SK-N-SH (cell line): ENCODE data around the gene CDC42EP3. TPM values are rescaled to one million over a fixed set of nuclear protein-coding genes. Genes with fewer than 3 reads are reported as not detected.

Experiments
- CTCF ChIA-PET: fragments of 300-600, 350-600 bp; formaldehyde crosslinking; extraction: SDS; loops from one replicate; lab custom pipeline; 2021; lab: Yijun Ruan, JAX
- POLR2A ChIA-PET: fragments of 350-600 bp; sonication (Branson Sonifier 250); formaldehyde crosslinking; extraction: SDS; loops from one replicate; lab custom pipeline; 2020; ENCODE audit warnings: antibody characterized with exemption, inconsistent platforms; lab: Yijun Ruan, JAX
- DNase-seq: peaks from one replicate; pipeline ENCODE4 v3.0.0; 2012
- H2AFZ ChIP-seq: fragments of 200-600 bp; sonication (generic); 2 replicates; pipeline ENCODE4 v1.8.1; 2016; ENCODE audit warnings: antibody characterized with exemption, mild to moderate bottlenecking, low read depth
- H3F3A ChIP-seq: fragments of 200-600 bp; sonication (generic); replicated peaks from 2 replicates; pipeline ENCODE3; 2016; ENCODE audit warnings: antibody characterized with exemption, mild to moderate bottlenecking; ENCODE audit not compliant: insufficient read depth
- H3K27ac ChIP-seq, 2 experiments: fragments of 200-500 bp in 1 of 2; fragments of 200-600 bp in 1 of 2; sonication (Bioruptor generic) in 1 of 2; sonication (generic), shearing (Covaris generic) in 1 of 2; 2 replicates each; pipeline versions ENCODE4 v1.5.1 to v1.6.1; 2014 to 2016; ENCODE audit warnings: low read depth in 2 of 2, inconsistent platforms in 1 of 2, low read length in 1 of 2, mild to moderate bottlenecking in 1 of 2, mixed read lengths in 1 of 2
- H3K27me3 ChIP-seq: fragments of 200-600 bp; sonication (generic), shearing (Covaris generic); 2 replicates; pipeline ENCODE4 v1.6.1; 2016; ENCODE audit warnings: mixed run types; ENCODE audit not compliant: insufficient read depth
- H3K36me3 ChIP-seq, 2 experiments: fragments of 200-500 bp in 1 of 2; fragments of 200-600 bp in 1 of 2; sonication (Bioruptor generic) in 1 of 2; sonication (generic) in 1 of 2; replicated peaks in 1 of 2; 2 replicates each; pipeline versions ENCODE3 to v1.5.1; 2014 to 2016; ENCODE audit warnings: low read length in 1 of 2, mild to moderate bottlenecking in 1 of 2; ENCODE audit not compliant: insufficient read depth in 2 of 2, control insufficient read depth in 1 of 2
- H3K4me1 ChIP-seq, 2 experiments: fragments of 200-500 bp in 1 of 2; fragments of 200-600 bp in 1 of 2; sonication (Bioruptor generic) in 1 of 2; sonication (generic), shearing (Covaris generic) in 1 of 2; 2 replicates each; pipeline versions ENCODE4 v1.5.1 to v1.6.1; 2014 to 2016; ENCODE audit warnings: low read depth in 1 of 2, low read length in 1 of 2, mixed run types in 1 of 2; ENCODE audit not compliant: insufficient read depth in 2 of 2, control insufficient read depth in 1 of 2
- H3K4me2 ChIP-seq: fragments of 200-600 bp; sonication (generic), shearing (Covaris generic); 2 replicates; pipeline ENCODE4 v1.6.1; 2017; ENCODE audit warnings: mixed run types
- H3K4me3 ChIP-seq, 2 experiments: fragments of 200-500 bp in 1 of 2; fragments of 200-600 bp in 1 of 2; sonication (Bioruptor generic) in 1 of 2; sonication (generic), shearing (Covaris generic) in 1 of 2; 2 replicates each; pipeline versions ENCODE4 v1.5.1 to v1.8.1; 2014 to 2016; ENCODE audit warnings: low read depth in 2 of 2, inconsistent platforms in 1 of 2, low read length in 1 of 2, mild to moderate bottlenecking in 1 of 2, mixed read lengths in 1 of 2, moderate library complexity in 1 of 2
- H3K79me2 ChIP-seq: fragments of 200-600 bp; sonication (generic); 2 replicates; pipeline ENCODE4 v1.8.1; 2017; ENCODE audit warnings: mild to moderate bottlenecking; ENCODE audit not compliant: insufficient read depth
- H3K9ac ChIP-seq: fragments of 200-600 bp; sonication (generic); 2 replicates; pipeline ENCODE4 v1.6.1; 2017; ENCODE audit warnings: mixed run types
- H3K9me2 ChIP-seq: fragments of 200-600 bp; sonication (generic); 2 replicates; pipeline ENCODE4 v1.6.1; 2017; ENCODE audit warnings: mixed run types
- H3K9me3 ChIP-seq: fragments of 200-600 bp; sonication (generic); 2 replicates; pipeline ENCODE4 v1.6.1; 2017; ENCODE audit warnings: mixed run types, mild to moderate bottlenecking, moderate library complexity
- H4K20me1 ChIP-seq: fragments of 200-600 bp; sonication (generic); 2 replicates; pipeline ENCODE4 v1.6.1; 2017; ENCODE audit warnings: mild to moderate bottlenecking, mixed run types; ENCODE audit not compliant: insufficient read depth
- CHD2 ChIP-seq: fragments of 150-350 bp; IDR thresholded peaks from 2 replicates; pipeline ENCODE4 v1.6.1; 2018; ENCODE audit warnings: low read length; ENCODE audit not compliant: partially characterized antibody
- EP300 ChIP-seq, 2 experiments: IDR thresholded peaks; 2 replicates each; pipeline versions ENCODE4 v1.4.0 to v1.6.1; 2012; ENCODE audit warnings: borderline replicate concordance in 1 of 2, low read depth in 1 of 2, low read length in 1 of 2
- FOSL2 ChIP-seq: IDR thresholded peaks from 2 replicates; pipeline ENCODE4 v1.4.0; 2012; ENCODE audit warnings: low read depth, mild to moderate bottlenecking, moderate library complexity, borderline replicate concordance
- JUND ChIP-seq: IDR thresholded peaks from 2 replicates; pipeline ENCODE4 v1.4.0; 2012
- MXI1 ChIP-seq: IDR thresholded peaks from 2 replicates; pipeline ENCODE4 v1.6.1; 2012; ENCODE audit warnings: mild to moderate bottlenecking, low read depth, low read length, improper control_type of control experiment
- NRF1 ChIP-seq: IDR thresholded peaks from 2 replicates; pipeline ENCODE4 v1.6.1; 2012; ENCODE audit warnings: low read depth, mild to moderate bottlenecking, low read length
- POLR2AphosphoS5 ChIP-seq: IDR thresholded peaks from 2 replicates; pipeline ENCODE4 v1.6.1; 2012; ENCODE audit warnings: low read depth, low read length
- RAD21 ChIP-seq: IDR thresholded peaks from 2 replicates; pipeline ENCODE4 v1.6.1; 2012; ENCODE audit warnings: mild to moderate bottlenecking, low read length
- RCOR1 ChIP-seq: fragments of 150-350 bp; IDR thresholded peaks from 2 replicates; pipeline ENCODE4 v1.6.1; 2017; ENCODE audit warnings: antibody characterized with exemption, low read length
- SMC3 ChIP-seq: IDR thresholded peaks from 2 replicates; pipeline ENCODE4 v1.6.1; 2012; ENCODE audit warnings: low read depth, low read length, improper control_type of control experiment
- TAF1 ChIP-seq: IDR thresholded peaks from 2 replicates; pipeline ENCODE4 v1.6.1; 2012; ENCODE audit warnings: low read depth, mild to moderate bottlenecking, low read length, moderate library complexity, borderline replicate concordance
- TCF12 ChIP-seq: IDR thresholded peaks from 2 replicates; pipeline ENCODE4 v1.4.0; 2012
- USF1 ChIP-seq: IDR thresholded peaks from 2 replicates; pipeline ENCODE4 v1.4.0; 2012; ENCODE audit warnings: low read depth, borderline replicate concordance
- USF2 ChIP-seq: fragments of 150-350 bp; IDR thresholded peaks from 2 replicates; pipeline ENCODE4 v1.6.1; 2017; ENCODE audit warnings: antibody characterized with exemption, low read length, low read depth, borderline replicate concordance
- YY1 ChIP-seq: IDR thresholded peaks from 2 replicates; pipeline ENCODE4 v1.4.0; 2012; ENCODE audit warnings: low read depth, mild to moderate bottlenecking
- ZBTB33 ChIP-seq: IDR thresholded peaks from 2 replicates; pipeline ENCODE4 v1.4.0; 2012; ENCODE audit warnings: low read depth, borderline replicate concordance
- WGBS: methylation state at CpG from one replicate; pipeline ENCODE4 v1.1.6; 2017; ENCODE audit warnings: low lambda C conversion rate; 5-methylcytosine and 5-hydroxymethylcytosine counted together
- polyA plus RNA-seq, 3 experiments: library from polyadenylated mRNA; depleted of rRNA; stranded (reverse); fragments of >200 nt; gene quantifications; 2 replicates each; pipeline ENCODE4 v1.2.3, GENCODE V29; 2012

CDC42EP3 gene
- polyA plus RNA-seq, 1 of the 3 experiments (the other 2 are of a cell fraction), result 87.5 TPM

GRCh38 chr2:37638973-37639372 is 32.5 kb downstream of the CDC42EP3 start:
- Histone ChIP-seq H3K4me2 (no peak overlapping the region), H3K79me2 (peaks cover 28% of the 10 kb centered on the region), H3K27me3 (no peaks in the 10 kb centered on the region), H3K9me3 (no peaks in the 10 kb centered on the region), H3K36me3 (peaks cover 37 to 40% of the 10 kb centered on the region in 2 experiments), H3K4me3 (no peak overlapping the region), H4K20me1 (no peaks in the 10 kb centered on the region), H2AFZ (no peak overlapping the region), H3K9me2 (no peaks in the 10 kb centered on the region), H3K4me1 (peaks cover 32 to 72% of the 10 kb centered on the region in 2 experiments), H3K27ac (peak overlapping the region; percentile 76 to 93; a peak in 3 of 4 replicates), H3F3A (peaks cover 60% of the 10 kb centered on the region), H3K9ac (no peak overlapping the region)
- 89% methylated on average over 3 of the region's 3 CpGs for WGBS
- CTCF ChIA-PET, result interaction anchor here (1.7 to 3.4 kb wide), 3 partner anchors 194 to 239 kb away, joined by 3 to 26 read pairs (median 5); no protein-coding TSS in a partner anchor
- POLR2A ChIA-PET, result no interaction called here
- TF ChIP-seq USF1 (no peak), RCOR1 (0 out of 2 replicates have a peak, but pooled peaks have one; percentile 3), NRF1 (no peak), ZBTB33 (no peak), USF2 (no peak), JUND (peak; percentile 2; the same call in 1 of the 2 replicates), POLR2AphosphoS5 (no peak), MXI1 (no peak), YY1 (no peak), EP300 (IDR thresholded peaks at IDR 0.05; ENCODE audit: borderline replicate concordance in 1 of 2, low read depth in 1 of 2, low read length in 1 of 2) (peak in 1 of 2 experiments; percentile 21; a peak in 1 of 4 replicates), RAD21 (no peak), CHD2 (peak; percentile 16), FOSL2 (no peak), SMC3 (no peak), TAF1 (no peak), TCF12 (no peak)
- no peak for DNase-seq
